OCI-LY7 (cell line): ENCODE measurements around the gene SMPD4. TPM values are rescaled to one million over a fixed set of nuclear protein-coding genes. Genes with fewer than 3 reads are reported as not detected.
"Not testable (repeated sequence)": the region's sequence is repeated elsewhere in the genome, so short reads cannot be mapped to it uniquely, and the experiment has no call there.

ENCODE experiments used
- BruUV-seq: library from RNA; stranded (reverse); fragments of 400-500 nt; replicated peaks from 2 replicates; lab custom pipeline; 2021; lab: Mats Ljungman, UMichigan
- CTCF ChIA-PET: fragments of 300-600 bp; sonication (Branson Sonifier 250); formaldehyde crosslinking; loops from one replicate; lab custom pipeline; 2022; ENCODE audit warnings: antibody characterized with exemption; ENCODE audit not compliant: unreplicated experiment; lab: Charles Lee
- POLR2A ChIA-PET: fragments of 300-600 bp; sonication (Branson Sonifier 250); formaldehyde crosslinking; loops from one replicate; lab custom pipeline; 2022; ENCODE audit warnings: antibody characterized with exemption; lab: Charles Lee
- DNase-seq: peaks from one replicate; pipeline ENCODE4 v3.0.0-alpha.2; 2015; ENCODE audit warnings: low spot score
- H2AFZ ChIP-seq: fragments of 200-600 bp; sonication (generic), shearing (Covaris generic); 2 replicates; pipeline ENCODE4 v1.6.1; 2014; ENCODE audit warnings: mild to moderate bottlenecking, antibody characterized with exemption, low read length, moderate library complexity
- H3K27ac ChIP-seq: fragments of 200-600 bp; sonication (generic); 2 replicates; pipeline ENCODE4 v1.5.1; 2014; ENCODE audit warnings: mixed run types, low read depth, mild to moderate bottlenecking, moderate library complexity, low read length, inconsistent platforms; ENCODE audit not compliant: poor library complexity, severe bottlenecking
- H3K36me3 ChIP-seq: fragments of 200-600 bp; sonication (generic); 2 replicates; pipeline ENCODE4 v1.6.1; 2014; ENCODE audit warnings: mild to moderate bottlenecking, antibody characterized with exemption, low read length, moderate library complexity, mixed read lengths; ENCODE audit not compliant: insufficient read depth
- H3K4me1 ChIP-seq: fragments of 200-600 bp; sonication (generic); 2 replicates; pipeline ENCODE4 v1.5.1; 2014; ENCODE audit warnings: mild to moderate bottlenecking, low read length; ENCODE audit not compliant: insufficient read depth, poor library complexity, severe bottlenecking
- H3K4me2 ChIP-seq: fragments of 200-600 bp; sonication (generic); 2 replicates; pipeline ENCODE4 v1.6.1; 2014; ENCODE audit warnings: mild to moderate bottlenecking, low read length
- H3K4me3 ChIP-seq: fragments of 200-600 bp; sonication (generic); 2 replicates; pipeline ENCODE4 v1.5.1; 2014; ENCODE audit warnings: mild to moderate bottlenecking, low read depth, low read length; ENCODE audit not compliant: poor library complexity, severe bottlenecking
- H3K79me2 ChIP-seq: fragments of 200-600 bp; sonication (generic); 2 replicates; pipeline ENCODE4 v1.6.1; 2016; ENCODE audit warnings: low read depth, mild to moderate bottlenecking, low read length, moderate library complexity, mixed read lengths; ENCODE audit not compliant: insufficient read depth
- H3K9me2 ChIP-seq: fragments of 200-600 bp; sonication (generic); 2 replicates; pipeline ENCODE4 v1.6.1; 2016; ENCODE audit warnings: mild to moderate bottlenecking, low read length, mixed read lengths; ENCODE audit not compliant: insufficient read depth
- H3K9me3 ChIP-seq: fragments of 200-600 bp; sonication (generic); 2 replicates; pipeline ENCODE4 v1.6.1; 2014; ENCODE audit warnings: mild to moderate bottlenecking, mixed run types, low read length, mixed read lengths
- H4K20me1 ChIP-seq: fragments of 200-600 bp; sonication (generic); 2 replicates; pipeline ENCODE4 v1.6.1; 2014; ENCODE audit warnings: mild to moderate bottlenecking, antibody characterized with exemption, low read length, moderate library complexity, mixed read lengths; ENCODE audit not compliant: insufficient read depth
- CTCF ChIP-seq: fragments of 200-600 bp; sonication (generic); conservative IDR thresholded peaks from 2 replicates; pipeline ENCODE4 v1.5.1; 2014; ENCODE audit warnings: mild to moderate bottlenecking, antibody characterized with exemption, low read length, moderate library complexity, mixed read lengths
- EZH2phosphoT487 ChIP-seq: fragments of 200-600 bp; sonication (generic); IDR thresholded peaks from 2 replicates; pipeline ENCODE4 v1.6.1; 2018; ENCODE audit warnings: low read depth, borderline replicate concordance, mild to moderate bottlenecking, mixed run types, antibody characterized with exemption, low read length, moderate library complexity, mixed read lengths
- intact Hi-C: fragments of 100-400 bp; cut with micrococcal nuclease; formaldehyde crosslinking; loops from one replicate; pipeline ENCODE4 v1.10.0; 2022; ENCODE audit not compliant: unreplicated experiment
- total RNA-seq, 2 experiments: library from RNA; depleted of rRNA in 1 of 2; stranded (reverse); fragments of >200 nt in 1 of 2; shearing (Covaris generic) in 1 of 2; gene quantifications; 2 replicates each; pipeline ENCODE4 v1.2.3, GENCODE V29; 2014 to 2022

SMPD4 gene
- total RNA-seq, 2 experiments from 2014 or later: 61.9 to 93.8 TPM

GRCh38 chr2:130198343-130198742 is 16.9 kb upstream of the SMPD4 start, which contains the start of gene TUBA3E:
Gene TUBA3E (minus strand): TSS chr2:130198439. CDS start chr2:130198360, 79 bp downstream.
- Histone ChIP-seq H3K4me3 (no peak within 1 kb of the TSS), H3K9me3 (no peaks in the 10 kb centered on the region), H3K9me2 (no peaks in the 10 kb centered on the region), H3K4me1 (no peaks in the 10 kb centered on the region), H3K4me2 (no peak within 1 kb of the TSS), H3K36me3 (no peaks in the 10 kb centered on the region), H3K27ac (no peak within 1 kb of the TSS), H4K20me1 (no peaks in the 10 kb centered on the region), H2AFZ (no peak within 1 kb of the TSS), H3K79me2 (no peaks in the 10 kb centered on the region)
- TF ChIP-seq CTCF (no peak), EZH2phosphoT487 (no peak)
- POLR2A ChIA-PET: no interaction called here
- no TSS peak for BruUV-seq
- CTCF ChIA-PET: no interaction called here
- intact Hi-C loops: no loop called here
- DNase-seq: no peak

GRCh38 chr2:130196052-130196451 is 14.7 kb upstream of the SMPD4 start:
- CTCF ChIA-PET, H4K20me1 ChIP-seq, H3K9me2 ChIP-seq, DNase-seq, BruUV-seq, H3K4me2 ChIP-seq, POLR2A ChIA-PET, H3K4me3 ChIP-seq, H3K79me2 ChIP-seq, H3K27ac ChIP-seq, intact Hi-C loops, H3K9me3 ChIP-seq, H2AFZ ChIP-seq, H3K36me3 ChIP-seq, H3K4me1 ChIP-seq: not testable (repeated sequence)

- H3K4me1 ChIP-seq, POLR2A ChIA-PET, H3K27ac ChIP-seq, BruUV-seq, CTCF ChIA-PET, H3K79me2 ChIP-seq, DNase-seq, H4K20me1 ChIP-seq, H2AFZ ChIP-seq, intact Hi-C loops, H3K9me3 ChIP-seq, H3K9me2 ChIP-seq, H3K36me3 ChIP-seq, H3K4me3 ChIP-seq, H3K4me2 ChIP-seq: not testable (repeated sequence)
These were observed 13.8 kb upstream of the SMPD4 start for GRCh38 chr2:130195089-130195635.

GRCh38 chr2:130193824-130194223 is 12.4 kb upstream of the SMPD4 start:
- H3K4me1 ChIP-seq, H3K79me2 ChIP-seq, H3K4me3 ChIP-seq, DNase-seq, POLR2A ChIA-PET, CTCF ChIA-PET, H3K9me3 ChIP-seq, H3K36me3 ChIP-seq, H3K4me2 ChIP-seq, intact Hi-C loops, BruUV-seq, H4K20me1 ChIP-seq, H3K9me2 ChIP-seq, H3K27ac ChIP-seq, H2AFZ ChIP-seq: not testable (repeated sequence)

- H3K9me3 ChIP-seq, H3K79me2 ChIP-seq, CTCF ChIA-PET, H3K4me2 ChIP-seq, H3K27ac ChIP-seq, POLR2A ChIA-PET, H4K20me1 ChIP-seq, H2AFZ ChIP-seq, H3K36me3 ChIP-seq, H3K4me3 ChIP-seq, H3K9me2 ChIP-seq, BruUV-seq, intact Hi-C loops, H3K4me1 ChIP-seq, DNase-seq: not testable (repeated sequence)
These were observed 11.0 kb upstream of the SMPD4 start for GRCh38 chr2:130192451-130192850.

GRCh38 chr2:130191319-130191718 is 9.9 kb upstream of the SMPD4 start:
- H2AFZ ChIP-seq, POLR2A ChIA-PET, BruUV-seq, H3K4me1 ChIP-seq, H3K9me2 ChIP-seq, H3K4me3 ChIP-seq, intact Hi-C loops, H4K20me1 ChIP-seq, H3K27ac ChIP-seq, H3K9me3 ChIP-seq, DNase-seq, CTCF ChIA-PET, H3K4me2 ChIP-seq, H3K36me3 ChIP-seq, H3K79me2 ChIP-seq: not testable (repeated sequence)
